Measurements from ENCODE around the gene CTDSP2.

DNA sequence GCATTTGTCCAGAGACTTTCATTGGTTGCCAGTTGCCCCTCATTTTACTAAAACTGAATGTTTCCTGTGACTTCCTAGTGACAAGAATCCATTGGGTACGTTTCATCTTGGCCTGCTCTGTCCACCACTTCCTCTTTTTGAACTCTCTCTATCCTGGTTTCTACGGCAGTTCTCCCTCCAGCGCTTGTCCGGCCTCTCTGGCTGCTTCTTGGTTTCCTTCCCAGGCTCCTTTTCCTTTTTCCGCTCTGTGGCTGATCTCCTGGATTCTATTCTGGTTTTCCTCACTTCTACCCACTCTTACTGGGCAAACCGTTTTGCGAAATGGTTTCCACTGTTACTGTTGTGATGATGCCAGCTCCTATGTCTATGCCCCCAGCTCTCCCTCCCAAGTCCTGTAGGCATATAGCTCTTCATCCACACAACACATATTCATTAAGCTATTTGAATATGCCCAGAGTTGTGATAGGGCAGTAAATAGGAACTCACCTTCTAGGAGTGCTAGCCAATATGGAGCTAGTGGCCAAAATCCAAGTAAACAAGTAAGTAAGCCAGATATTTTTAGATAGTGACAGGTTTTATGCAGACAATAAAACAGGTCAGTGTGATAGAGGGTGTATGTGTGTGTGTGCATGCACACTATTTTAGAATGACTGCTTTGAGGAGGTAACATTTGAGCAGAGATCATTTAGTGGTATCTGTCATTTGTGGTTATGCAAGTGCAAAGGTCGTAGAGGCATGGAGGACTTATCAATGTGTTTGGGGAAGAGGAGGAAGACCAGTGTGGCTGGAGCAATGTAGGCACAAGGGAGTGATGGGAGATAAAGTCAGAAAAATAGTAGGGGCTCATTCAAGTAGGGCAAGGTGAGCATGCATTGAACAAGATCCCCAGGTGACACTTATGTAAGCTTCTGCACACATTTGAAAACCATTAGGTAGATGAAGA lies 27.9 kb upstream of the CTDSP2 start:
- TF ChIP-seq ARNT (IDR thresholded peaks at IDR 0.05) (no peak), BHLHE40 (IDR thresholded peaks at IDR 0.05; ENCODE audit: borderline replicate concordance) (no peak), FOXA1 (IDR thresholded peaks at IDR 0.05) (no peak), L3MBTL2 (conservative IDR thresholded peaks at IDR 0.05) (no peak), ELF4 (IDR thresholded peaks at IDR 0.05) (no peak), SUZ12 (IDR thresholded peaks at IDR 0.05) (no peak), ZNF384 (IDR thresholded peaks at IDR 0.05) (no peak), FOXM1 (IDR thresholded peaks at IDR 0.05; ENCODE audit: borderline replicate concordance) (no peak), NFRKB (IDR thresholded peaks at IDR 0.05) (no peak), SP1 (IDR thresholded peaks at IDR 0.05) (no peak), LEF1 (IDR thresholded peaks at IDR 0.05; ENCODE audit: borderline replicate concordance) (no peak), FOXK2 (IDR thresholded peaks at IDR 0.05) (no peak)
